Measurements from ENCODE around the gene NHP2.
A peak's percentile ranks its signal among the peaks of the same experiment; 100 is the strongest.

NHP2 gene

GRCh38 chr5:178113141-178113787 is 40.4 kb downstream of the NHP2 start, which contains the start of gene N4BP3:
N4BP3 (plus strand) TSS chr5:178113532; CDS start chr5:178119584, 6,052 bp downstream.
- H3K4me1 ChIP-seq (ENCODE audit: control insufficient read depth, insufficient read depth, low read length, poor library complexity, severe bottlenecking): peaks cover 26% of the 10 kb centered on the region
- H3K36me3 ChIP-seq (ENCODE audit: control insufficient read depth, insufficient read depth, low read length): no peaks in the 10 kb centered on the region
- H3K9me3 ChIP-seq (ENCODE audit: control insufficient read depth, low read length): no peaks in the 10 kb centered on the region
- peak within 1 kb of the TSS; percentile 56 for H3K4me3 ChIP-seq (ENCODE audit: extremely low read depth, insufficient read depth, low read length, poor library complexity, severe bottlenecking)
- H3K27ac ChIP-seq (ENCODE audit: low read depth, low read length, severe bottlenecking): no peak within 1 kb of the TSS
- WGBS, 2 experiments (ENCODE audit: insufficient coverage in 2 of 2): 1% methylated on average over 35 to 78 of the region's 96 CpGs

- Histone ChIP-seq H3K36me3 (ENCODE audit: control insufficient read depth, insufficient read depth, low read length) (no peaks in the 10 kb centered on the region), H3K27ac (ENCODE audit: low read depth, low read length, severe bottlenecking) (no peak overlapping the region), H3K4me1 (ENCODE audit: control insufficient read depth, insufficient read depth, low read length, poor library complexity, severe bottlenecking) (peaks cover 26% of the 10 kb centered on the region), H3K4me3 (ENCODE audit: extremely low read depth, insufficient read depth, low read length, poor library complexity, severe bottlenecking) (peak overlapping the region; percentile 56), H3K9me3 (ENCODE audit: control insufficient read depth, low read length) (no peaks in the 10 kb centered on the region)
- 82 to 89% methylated on average over 4 to 5 of the region's 5 CpGs for WGBS, 2 experiments (ENCODE audit: insufficient coverage in 2 of 2)
Measured at GRCh38 chr5:178112545-178112944, 41.1 kb downstream of the NHP2 start.

GRCh38 chr5:178111925-178112324 is 41.8 kb downstream of the NHP2 start:
- H3K4me3 ChIP-seq (ENCODE audit: extremely low read depth, insufficient read depth, low read length, poor library complexity, severe bottlenecking): no peak overlapping the region
- peaks cover 26% of the 10 kb centered on the region for H3K4me1 ChIP-seq (ENCODE audit: control insufficient read depth, insufficient read depth, low read length, poor library complexity, severe bottlenecking)
- H3K9me3 ChIP-seq (ENCODE audit: control insufficient read depth, low read length): no peaks in the 10 kb centered on the region
- no peak overlapping the region for H3K27ac ChIP-seq (ENCODE audit: low read depth, low read length, severe bottlenecking)
- 90 to 100% methylated on average over 1 to 2 of the region's 3 CpGs for WGBS, 2 experiments (ENCODE audit: insufficient coverage in 2 of 2)
- H3K36me3 ChIP-seq (ENCODE audit: control insufficient read depth, insufficient read depth, low read length): no peaks in the 10 kb centered on the region

- 90 to 94% methylated on average over 8 to 9 of the region's 9 CpGs for WGBS, 2 experiments (ENCODE audit: insufficient coverage in 2 of 2)
- Histone ChIP-seq H3K4me1 (ENCODE audit: control insufficient read depth, insufficient read depth, low read length, poor library complexity, severe bottlenecking) (peaks cover 15% of the 10 kb centered on the region), H3K36me3 (ENCODE audit: control insufficient read depth, insufficient read depth, low read length) (no peaks in the 10 kb centered on the region), H3K4me3 (ENCODE audit: extremely low read depth, insufficient read depth, low read length, poor library complexity, severe bottlenecking) (no peak overlapping the region), H3K9me3 (ENCODE audit: control insufficient read depth, low read length) (no peaks in the 10 kb centered on the region), H3K27ac (ENCODE audit: low read depth, low read length, severe bottlenecking) (no peak overlapping the region)
Measured at GRCh38 chr5:178110511-178110910, 43.2 kb downstream of the NHP2 start.

GRCh38 chr5:178108966-178109365 is 44.7 kb downstream of the NHP2 start:
- Histone ChIP-seq H3K4me3 (ENCODE audit: extremely low read depth, insufficient read depth, low read length, poor library complexity, severe bottlenecking) (no peak overlapping the region), H3K27ac (ENCODE audit: low read depth, low read length, severe bottlenecking) (no peak overlapping the region), H3K9me3 (ENCODE audit: control insufficient read depth, low read length) (no peaks in the 10 kb centered on the region), H3K36me3 (ENCODE audit: control insufficient read depth, insufficient read depth, low read length) (no peaks in the 10 kb centered on the region), H3K4me1 (ENCODE audit: control insufficient read depth, insufficient read depth, low read length, poor library complexity, severe bottlenecking) (no peaks in the 10 kb centered on the region)

- 76 to 83% methylated on average over 5 to 7 of the region's 7 CpGs for WGBS, 2 experiments (ENCODE audit: insufficient coverage in 2 of 2)
- Histone ChIP-seq H3K9me3 (ENCODE audit: control insufficient read depth, low read length) (no peaks in the 10 kb centered on the region), H3K4me1 (ENCODE audit: control insufficient read depth, insufficient read depth, low read length, poor library complexity, severe bottlenecking) (no peaks in the 10 kb centered on the region), H3K4me3 (ENCODE audit: extremely low read depth, insufficient read depth, low read length, poor library complexity, severe bottlenecking) (no peak overlapping the region), H3K36me3 (ENCODE audit: control insufficient read depth, insufficient read depth, low read length) (no peaks in the 10 kb centered on the region), H3K27ac (ENCODE audit: low read depth, low read length, severe bottlenecking) (no peak overlapping the region)
Measured at GRCh38 chr5:178108446-178108845, 45.2 kb downstream of the NHP2 start.

- H3K27ac ChIP-seq (ENCODE audit: low read depth, low read length, severe bottlenecking): no peak overlapping the region
- no peaks in the 10 kb centered on the region for H3K36me3 ChIP-seq (ENCODE audit: control insufficient read depth, insufficient read depth, low read length)
- H3K4me1 ChIP-seq (ENCODE audit: control insufficient read depth, insufficient read depth, low read length, poor library complexity, severe bottlenecking): no peaks in the 10 kb centered on the region
- WGBS, 2 experiments (ENCODE audit: insufficient coverage in 2 of 2): 31 to 67% methylated on average over 3 to 5 of the region's 5 CpGs
- no peaks in the 10 kb centered on the region for H3K9me3 ChIP-seq (ENCODE audit: control insufficient read depth, low read length)
- H3K4me3 ChIP-seq (ENCODE audit: extremely low read depth, insufficient read depth, low read length, poor library complexity, severe bottlenecking): no peak overlapping the region
Measured at GRCh38 chr5:178107756-178108310, 45.9 kb downstream of the NHP2 start.

GRCh38 chr5:178106556-178107239 is 47.0 kb downstream of the NHP2 start:
- no peak overlapping the region for H3K4me3 ChIP-seq (ENCODE audit: extremely low read depth, insufficient read depth, low read length, poor library complexity, severe bottlenecking)
- 92 to 95% methylated on average over 7 to 11 of the region's 13 CpGs for WGBS, 2 experiments (ENCODE audit: insufficient coverage in 2 of 2)
- no peaks in the 10 kb centered on the region for H3K36me3 ChIP-seq (ENCODE audit: control insufficient read depth, insufficient read depth, low read length)

GRCh38 chr5:178106086-178106485 is 47.6 kb downstream of the NHP2 start:
- Histone ChIP-seq H3K36me3 (ENCODE audit: control insufficient read depth, insufficient read depth, low read length) (no peaks in the 10 kb centered on the region), H3K27ac (ENCODE audit: low read depth, low read length, severe bottlenecking) (no peak overlapping the region), H3K4me3 (ENCODE audit: extremely low read depth, insufficient read depth, low read length, poor library complexity, severe bottlenecking) (no peak overlapping the region), H3K9me3 (ENCODE audit: control insufficient read depth, low read length) (no peaks in the 10 kb centered on the region), H3K4me1 (ENCODE audit: control insufficient read depth, insufficient read depth, low read length, poor library complexity, severe bottlenecking) (no peaks in the 10 kb centered on the region)
- no CpG with 5 or more reads among the region's 4 CpGs for WGBS, 2 experiments (ENCODE audit: insufficient coverage in 2 of 2)

More at GRCh38 chr5:178106556-178107239, 47.0 kb downstream of the NHP2 start:
- Histone ChIP-seq H3K4me1 (ENCODE audit: control insufficient read depth, insufficient read depth, low read length, poor library complexity, severe bottlenecking) (no peaks in the 10 kb centered on the region), H3K9me3 (ENCODE audit: control insufficient read depth, low read length) (no peaks in the 10 kb centered on the region), H3K27ac (ENCODE audit: low read depth, low read length, severe bottlenecking) (no peak overlapping the region)

GRCh38 chr5:178104492-178104891 is 49.2 kb downstream of the NHP2 start:
- Histone ChIP-seq H3K4me3 (ENCODE audit: extremely low read depth, insufficient read depth, low read length, poor library complexity, severe bottlenecking) (no peak overlapping the region), H3K36me3 (ENCODE audit: control insufficient read depth, insufficient read depth, low read length) (no peaks in the 10 kb centered on the region), H3K9me3 (ENCODE audit: control insufficient read depth, low read length) (no peaks in the 10 kb centered on the region), H3K27ac (ENCODE audit: low read depth, low read length, severe bottlenecking) (no peak overlapping the region), H3K4me1 (ENCODE audit: control insufficient read depth, insufficient read depth, low read length, poor library complexity, severe bottlenecking) (no peaks in the 10 kb centered on the region)
- 88 to 92% methylated on average over 3 to 4 of the region's 5 CpGs for WGBS, 2 experiments (ENCODE audit: insufficient coverage in 2 of 2)

- Histone ChIP-seq H3K36me3 (ENCODE audit: control insufficient read depth, insufficient read depth, low read length) (no peaks in the 10 kb centered on the region), H3K27ac (ENCODE audit: low read depth, low read length, severe bottlenecking) (no peak overlapping the region), H3K9me3 (ENCODE audit: control insufficient read depth, low read length) (no peaks in the 10 kb centered on the region), H3K4me1 (ENCODE audit: control insufficient read depth, insufficient read depth, low read length, poor library complexity, severe bottlenecking) (no peaks in the 10 kb centered on the region), H3K4me3 (ENCODE audit: extremely low read depth, insufficient read depth, low read length, poor library complexity, severe bottlenecking) (no peak overlapping the region)
- WGBS, 2 experiments (ENCODE audit: insufficient coverage in 2 of 2): 83 to 92% methylated on average over 7 to 12 of the region's 12 CpGs
Measured at GRCh38 chr5:178103612-178104011, 50.1 kb downstream of the NHP2 start.
